Fibroblast of skin of right biceps (primary cell): Measurements from ENCODE around the gene GNAO1.

Experiments
- DNase-seq: peaks from one replicate; pipeline ENCODE4 v3.0.0-alpha.2; 2013

GNAO1 gene

DNA sequence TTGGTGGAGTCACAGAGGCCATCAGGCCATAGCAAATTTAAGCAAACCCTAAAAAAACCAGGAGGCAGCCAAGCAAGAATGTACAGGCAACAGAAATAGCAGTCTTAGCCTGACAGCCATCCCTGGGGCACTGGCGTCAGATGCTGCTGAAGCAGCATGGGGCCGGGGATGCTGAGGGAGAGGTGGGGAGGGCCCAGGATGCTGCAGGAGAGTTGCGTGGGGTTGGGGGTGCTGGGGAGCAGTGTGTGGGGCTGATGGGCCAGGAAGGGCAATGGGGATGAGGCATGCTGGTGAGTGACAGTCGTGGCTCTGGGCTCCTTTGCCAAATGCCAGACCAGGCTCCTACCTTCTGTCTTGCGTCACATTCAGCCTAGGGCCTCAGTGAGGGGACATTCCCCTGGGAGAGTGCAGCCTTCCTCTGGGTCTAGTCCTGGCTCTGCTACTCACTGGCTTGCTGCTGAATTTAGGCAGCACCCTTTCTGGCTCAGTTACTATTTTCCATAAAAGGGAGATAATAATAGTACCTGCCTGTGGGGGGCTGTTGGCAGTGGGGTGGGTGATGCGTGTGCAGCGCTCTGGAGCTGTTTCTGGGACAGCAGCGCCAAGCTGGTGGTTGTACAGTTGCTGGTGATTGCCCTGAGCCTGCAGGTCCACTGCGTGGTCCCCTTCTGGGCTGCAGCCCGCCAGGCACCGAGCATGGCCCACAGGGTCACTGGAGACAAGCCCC, 146.0 kb downstream of the GNAO1 start:
- DNase-seq = no peak

DNA sequence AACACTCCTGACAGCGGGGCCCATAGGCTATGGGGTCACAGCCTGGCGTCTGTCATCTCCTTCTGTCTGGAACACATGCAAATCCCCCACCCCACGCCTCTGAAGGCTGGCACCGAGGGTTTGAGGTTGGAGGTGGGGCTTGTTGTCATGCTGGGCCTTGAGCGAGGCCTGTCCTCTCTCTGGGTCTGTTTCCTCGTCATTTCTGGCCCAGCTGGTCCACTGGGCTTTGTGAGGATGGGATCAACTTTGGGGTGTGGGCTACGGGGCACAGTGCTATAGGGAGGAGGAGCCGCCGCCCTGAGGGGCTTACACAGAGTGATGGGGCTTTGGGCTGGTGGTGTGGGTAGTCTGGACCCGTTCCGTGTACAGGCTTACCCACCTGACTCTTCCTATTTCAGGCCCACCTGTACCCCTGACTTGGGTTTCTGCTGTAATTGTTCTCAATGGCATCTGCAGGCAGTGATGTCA, 146.6 kb downstream of the GNAO1 start:
- DNase-seq = no peak

DNA sequence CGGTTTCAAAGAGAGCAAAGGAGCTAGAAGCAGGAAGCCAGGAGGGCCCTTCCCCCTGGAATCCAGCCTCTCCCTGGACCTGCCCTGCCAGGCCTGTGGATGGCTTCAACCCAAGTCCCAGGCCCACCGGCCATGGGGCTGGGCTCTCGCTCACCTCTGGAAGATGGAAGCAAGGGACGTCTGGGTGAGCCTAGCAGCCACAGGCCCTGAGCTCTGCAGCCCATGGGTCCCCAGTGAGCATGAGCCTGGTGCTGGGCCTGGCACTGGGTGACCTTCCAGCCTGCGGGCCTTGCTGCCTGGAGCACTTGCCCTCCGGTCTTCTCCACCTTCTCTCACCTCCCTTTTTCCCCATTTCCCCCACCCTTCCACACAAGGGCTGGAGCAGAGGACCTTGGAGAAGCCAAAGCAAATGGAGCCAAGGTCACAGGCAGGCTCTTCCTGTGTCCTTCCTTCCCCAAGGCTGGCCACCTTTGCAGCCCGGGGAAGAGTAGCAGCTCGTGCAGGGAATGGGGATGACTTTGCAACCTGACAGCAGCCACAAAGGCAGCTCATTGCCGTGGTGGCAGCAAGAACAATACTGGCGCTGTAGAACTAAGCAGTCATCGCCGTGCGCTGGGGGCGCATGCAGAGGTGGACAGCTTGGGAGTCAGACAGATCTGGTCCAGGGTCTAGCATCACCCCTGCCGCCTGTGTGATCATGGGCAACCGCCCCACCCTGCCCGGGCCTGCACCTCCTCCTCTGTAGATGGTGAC, 147.5 kb downstream of the GNAO1 start:
- no peak for DNase-seq

DNA sequence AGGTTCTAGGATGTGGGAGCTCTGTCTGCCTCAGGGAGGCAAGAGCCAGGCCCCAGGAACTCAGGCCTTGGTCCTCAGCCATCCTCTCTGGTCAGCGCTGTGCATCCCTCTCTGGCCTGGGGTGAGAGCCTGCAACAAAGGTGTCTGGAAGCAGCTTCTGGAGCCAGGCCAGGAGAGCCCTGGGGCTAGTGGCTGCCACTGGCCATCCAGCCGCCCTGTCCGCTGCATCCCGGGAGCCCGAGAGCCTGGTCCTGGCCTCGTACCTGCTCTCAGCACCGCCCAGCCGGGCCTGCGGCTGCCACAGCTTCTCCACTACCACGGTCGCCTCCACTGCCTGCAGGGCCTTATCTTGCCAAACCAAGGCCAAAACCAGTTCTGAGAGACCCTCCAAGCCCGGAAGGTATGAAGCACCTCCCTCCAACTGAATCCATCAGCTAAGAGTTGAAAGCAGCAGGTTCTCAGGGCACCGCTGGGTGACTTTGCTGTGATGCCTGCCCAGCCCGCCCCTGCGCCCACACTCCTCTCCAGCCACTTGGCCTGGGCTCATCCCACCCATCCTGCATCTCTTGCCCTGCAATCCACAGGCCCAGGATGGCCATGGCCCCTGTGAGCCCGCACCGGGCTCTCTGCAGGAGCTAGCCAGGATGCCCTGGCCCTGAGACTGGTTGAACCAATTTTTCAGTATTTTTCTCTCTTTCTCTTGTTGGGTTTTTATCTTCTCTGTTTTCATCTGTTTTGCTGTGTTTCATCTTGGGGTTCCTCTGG, 148.3 kb downstream of the GNAO1 start:
- no peak for DNase-seq

DNA sequence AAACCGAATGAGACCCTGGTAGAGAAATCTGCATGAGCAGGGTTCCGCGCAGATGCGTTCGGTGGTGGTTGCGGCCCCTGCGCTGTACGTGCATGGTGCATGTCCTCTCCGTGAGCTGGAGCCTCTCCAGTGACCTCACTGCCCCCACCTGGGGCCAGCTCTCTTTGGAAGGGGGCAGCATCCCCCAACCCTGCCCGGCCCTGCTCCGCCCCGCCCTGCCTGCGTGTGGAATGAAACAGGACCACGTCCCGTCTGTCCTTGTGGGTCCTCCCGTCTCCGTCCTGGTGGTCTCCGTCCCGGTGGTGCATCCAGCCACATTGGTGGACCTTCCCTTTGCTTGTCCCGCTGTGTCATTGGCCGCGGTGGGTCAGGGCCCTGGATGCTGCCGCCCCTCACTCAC, 149.1 kb downstream of the GNAO1 start:
- DNase-seq = no peak

DNA sequence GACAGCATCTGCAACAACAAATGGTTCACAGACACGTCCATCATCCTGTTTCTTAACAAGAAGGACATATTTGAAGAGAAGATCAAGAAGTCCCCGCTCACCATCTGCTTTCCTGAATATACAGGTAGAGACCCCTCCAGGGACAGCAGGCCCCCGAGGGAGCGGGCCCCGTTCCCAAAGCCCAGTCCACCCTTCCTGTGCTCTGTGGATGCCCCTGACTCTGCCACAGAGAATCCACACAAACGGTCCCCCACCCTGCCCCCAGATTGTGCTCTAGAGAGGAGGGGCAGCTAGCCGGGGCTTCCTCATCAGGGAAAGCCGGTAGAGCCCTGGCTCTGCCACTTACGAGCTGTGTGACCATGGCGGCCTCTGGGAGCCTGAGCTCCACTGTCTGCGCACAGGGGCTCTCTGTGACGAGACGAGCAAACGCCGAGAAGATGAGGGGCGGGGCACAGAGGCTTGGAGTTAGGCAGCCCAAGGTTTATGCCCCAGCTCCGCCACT, 149.6 kb downstream of the GNAO1 start:
- DNase-seq = no peak

DNA sequence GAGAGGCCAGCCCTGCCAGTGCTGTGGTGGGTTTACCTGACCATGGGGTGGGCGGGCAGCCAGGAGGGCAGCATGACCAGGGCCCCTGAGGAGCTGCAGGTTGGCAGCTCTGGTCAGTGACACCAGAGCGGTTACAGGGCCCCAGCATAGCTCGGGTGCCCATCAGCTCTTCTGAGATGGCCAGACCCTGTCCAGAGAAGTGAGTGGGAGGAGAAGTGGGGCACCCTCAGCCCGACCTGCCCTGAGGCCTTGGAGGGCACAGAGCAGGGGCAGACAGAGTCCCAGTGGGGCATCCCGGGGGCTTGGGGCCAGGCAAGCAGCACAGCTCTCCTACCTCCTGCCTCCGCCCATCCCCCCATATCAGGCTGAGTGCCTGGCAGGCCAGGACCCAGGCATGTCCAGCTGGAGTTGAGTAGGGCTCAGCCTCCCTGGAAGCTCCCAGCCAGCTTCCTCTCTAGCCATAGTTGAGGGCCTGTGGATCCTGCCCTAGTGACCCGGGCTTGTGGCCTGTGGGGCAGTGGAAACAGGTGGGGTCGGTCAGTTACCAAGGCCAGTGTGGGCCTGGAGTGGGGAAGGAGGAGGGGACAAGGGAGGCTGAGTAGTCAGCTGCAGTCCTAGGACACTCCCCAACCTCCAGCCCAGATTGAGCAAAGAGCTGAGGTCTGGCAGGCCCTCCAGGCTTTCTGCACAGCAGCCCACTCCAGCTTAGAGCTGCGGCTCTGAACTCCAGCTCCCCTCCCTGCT, 150.5 kb downstream of the GNAO1 start:
- DNase-seq = no peak

DNA sequence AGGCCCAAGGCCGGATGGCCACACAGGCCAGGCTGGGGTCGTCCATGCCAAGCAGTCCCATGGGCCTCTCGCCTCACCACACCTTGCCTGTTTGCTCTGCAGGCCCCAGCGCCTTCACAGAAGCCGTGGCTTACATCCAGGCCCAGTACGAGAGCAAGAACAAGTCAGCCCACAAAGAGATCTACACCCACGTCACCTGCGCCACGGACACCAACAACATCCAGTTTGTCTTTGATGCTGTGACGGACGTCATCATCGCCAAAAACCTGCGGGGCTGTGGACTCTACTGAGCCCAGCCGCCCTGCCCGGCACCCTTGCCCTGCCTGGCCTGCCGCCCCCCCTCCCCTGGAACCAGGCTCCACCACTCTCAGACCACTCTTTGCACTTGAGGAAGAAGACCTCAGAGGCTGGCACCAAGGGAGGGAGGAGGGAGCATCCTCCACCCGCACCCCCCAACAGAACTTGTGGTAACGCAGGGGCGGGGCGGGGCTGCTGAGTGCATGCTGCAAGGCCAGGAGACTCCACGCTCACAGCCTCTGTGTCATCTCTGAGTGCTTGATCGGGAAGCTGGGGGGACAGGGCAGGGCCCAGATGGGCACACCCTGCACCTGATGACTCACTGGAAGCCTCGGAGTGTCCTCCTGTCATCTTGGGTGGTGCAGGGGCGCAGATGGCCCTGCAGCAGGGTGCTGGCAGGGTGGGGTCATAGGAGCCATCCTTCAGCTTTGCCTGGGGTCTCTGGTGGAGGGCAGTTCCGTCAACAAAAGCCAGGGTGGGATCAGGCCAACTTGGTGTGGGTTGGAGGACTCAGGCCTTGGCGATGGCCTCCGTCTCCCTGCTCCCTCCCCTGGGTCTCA, 152.6 kb downstream of the GNAO1 start:
- DNase-seq = no peak

DNA sequence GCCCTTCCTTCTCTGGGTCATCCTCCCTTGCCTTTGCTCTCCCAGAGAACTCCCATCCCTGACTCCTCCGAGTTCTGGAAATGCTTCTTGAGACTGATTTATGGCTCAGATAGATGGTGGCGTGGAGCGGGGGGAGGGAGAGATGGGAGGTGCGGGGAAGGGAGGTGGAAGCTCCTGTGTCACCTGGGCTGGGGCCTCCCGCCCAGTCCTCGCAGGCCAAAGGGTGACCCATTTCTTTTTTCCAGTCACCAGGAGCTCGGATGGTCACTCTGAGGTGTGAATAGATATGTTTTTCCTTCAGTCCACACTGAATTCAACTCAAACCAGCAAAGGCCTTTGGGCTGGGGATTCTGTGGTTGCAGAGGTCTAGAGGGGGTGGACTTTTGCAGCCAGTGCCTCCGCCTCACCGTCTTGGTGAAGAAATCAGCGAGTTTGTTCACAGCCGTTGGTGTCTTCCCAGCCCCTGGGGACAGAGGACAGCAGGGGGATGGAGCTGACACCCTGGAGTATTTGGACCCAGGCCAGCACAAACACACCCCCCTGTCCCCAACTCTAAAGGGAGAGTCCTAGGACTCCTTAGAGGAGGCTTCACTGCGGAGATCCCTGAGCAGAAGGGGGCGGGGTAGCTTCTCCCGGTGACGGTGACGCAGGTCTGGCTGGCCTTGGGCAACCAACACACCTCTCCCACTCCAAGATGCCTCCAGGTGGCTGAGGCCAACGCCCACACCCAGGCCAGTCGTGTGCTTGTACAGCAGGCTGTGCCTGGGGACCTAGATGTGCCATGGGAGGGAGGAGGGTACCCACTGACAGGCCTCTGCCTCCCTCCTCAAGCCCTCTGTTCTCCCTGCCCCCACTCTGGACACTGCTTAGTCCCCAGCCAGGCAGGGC, 153.5 kb downstream of the GNAO1 start:
- no peak for DNase-seq

DNA sequence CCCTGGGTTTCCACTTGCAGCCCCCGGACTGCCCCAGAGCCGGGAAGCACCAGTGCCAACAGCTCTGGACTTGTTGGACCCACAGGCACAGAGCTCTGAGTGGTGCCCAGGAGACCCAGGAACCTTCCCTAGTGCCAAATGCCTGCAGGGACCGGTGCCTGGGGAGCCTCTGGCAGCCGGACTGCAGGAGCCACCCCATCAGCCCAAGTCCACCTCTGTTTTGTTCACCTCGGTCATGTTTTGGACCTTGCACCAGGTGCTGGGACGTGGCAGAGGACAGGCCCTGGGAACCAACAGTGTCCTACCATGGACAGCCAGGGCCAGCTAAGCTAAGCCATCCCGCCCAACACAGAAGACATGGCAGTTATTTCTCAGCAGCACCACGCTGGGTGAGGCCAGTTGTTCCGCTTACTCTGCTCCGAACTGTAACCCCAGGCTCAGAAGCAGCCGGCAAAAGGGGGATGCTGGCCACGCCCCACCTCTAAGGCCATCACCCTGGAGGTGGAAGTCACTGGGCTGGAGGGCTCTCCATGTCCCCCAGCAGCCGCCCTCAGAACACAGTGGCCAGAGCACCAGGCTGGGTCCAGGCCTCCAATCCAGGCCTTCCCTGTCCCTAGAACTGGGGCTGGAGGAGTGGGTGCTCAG, 154.2 kb downstream of the GNAO1 start:
- no peak for DNase-seq

DNA sequence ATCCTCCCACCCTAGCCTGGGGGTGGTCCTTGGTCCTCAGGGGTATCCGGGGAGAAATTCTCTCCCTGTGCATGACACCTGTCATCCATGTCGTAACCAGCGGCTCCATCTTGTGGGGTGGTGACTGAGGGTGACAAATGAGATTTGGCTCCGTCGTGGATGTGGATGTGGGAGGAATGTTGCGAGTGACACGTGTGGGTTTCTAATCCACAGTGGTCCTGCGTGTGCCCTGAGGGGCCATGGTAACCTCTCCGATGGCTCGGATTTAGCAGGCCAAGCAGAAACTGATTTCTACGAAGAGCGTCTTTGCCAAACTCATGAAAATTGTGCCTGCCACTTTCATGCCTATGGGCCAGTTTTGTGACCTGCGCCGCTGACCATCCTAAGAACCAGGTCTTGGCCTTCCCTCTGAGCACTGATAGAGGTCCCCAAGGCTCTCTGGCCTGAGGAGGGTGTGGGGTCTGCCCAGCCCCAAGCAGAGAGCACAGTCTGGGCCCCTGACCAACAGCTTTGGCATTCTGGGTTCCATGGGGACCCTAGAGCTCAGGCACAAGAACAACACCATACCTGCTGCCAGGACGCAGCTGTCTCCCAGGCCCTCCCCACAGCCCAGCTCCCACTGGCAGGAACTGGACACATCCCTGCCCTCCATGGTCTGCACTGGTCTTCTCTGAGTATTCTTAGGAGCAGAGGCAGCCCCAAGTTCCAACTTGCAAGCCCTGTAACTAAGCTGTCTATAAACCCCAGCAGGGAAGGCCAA, 155.0 kb downstream of the GNAO1 start:
- DNase-seq = no peak

DNA sequence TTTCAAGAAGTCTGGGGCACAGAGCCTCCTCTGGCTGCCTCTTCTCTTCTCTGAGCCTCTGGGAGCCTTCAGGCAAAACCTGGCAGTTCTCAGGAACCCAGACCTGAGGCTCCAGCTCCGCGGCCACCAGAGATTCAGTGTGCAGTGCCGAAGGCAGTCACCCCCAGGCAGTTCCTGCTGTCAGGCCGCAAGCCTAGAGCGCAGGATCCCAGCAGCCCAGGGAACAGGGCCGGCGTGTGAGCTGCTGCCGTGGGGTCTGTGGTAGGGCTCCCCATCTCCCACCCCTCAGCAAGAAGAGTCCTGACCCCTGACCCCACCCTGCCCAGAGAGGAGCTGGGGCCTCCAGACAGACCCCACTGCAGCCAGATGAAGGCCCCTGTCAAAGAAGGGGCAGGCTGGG, 155.9 kb downstream of the GNAO1 start:
- DNase-seq = no peak

DNA sequence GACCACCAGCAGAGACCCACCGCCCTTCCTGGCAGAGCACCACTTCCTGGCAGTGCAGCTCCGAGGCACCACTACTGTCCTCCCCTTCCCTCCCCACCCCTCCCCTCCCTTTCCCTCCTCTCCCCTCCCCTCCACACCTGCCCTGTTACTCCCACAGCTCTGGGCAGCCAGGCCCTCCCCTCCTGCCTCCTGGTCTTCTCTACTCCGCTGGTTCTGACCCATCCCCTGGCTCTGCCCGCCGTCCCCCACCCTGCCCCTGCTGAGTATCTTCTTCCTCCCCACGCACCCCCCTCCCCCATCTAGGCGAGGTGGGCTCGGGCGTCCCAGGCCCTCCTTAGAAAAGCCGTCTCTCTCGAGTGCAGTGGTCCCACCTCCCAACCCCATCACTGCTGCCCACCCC, 156.4 kb downstream of the GNAO1 start:
- DNase-seq = no peak

DNA sequence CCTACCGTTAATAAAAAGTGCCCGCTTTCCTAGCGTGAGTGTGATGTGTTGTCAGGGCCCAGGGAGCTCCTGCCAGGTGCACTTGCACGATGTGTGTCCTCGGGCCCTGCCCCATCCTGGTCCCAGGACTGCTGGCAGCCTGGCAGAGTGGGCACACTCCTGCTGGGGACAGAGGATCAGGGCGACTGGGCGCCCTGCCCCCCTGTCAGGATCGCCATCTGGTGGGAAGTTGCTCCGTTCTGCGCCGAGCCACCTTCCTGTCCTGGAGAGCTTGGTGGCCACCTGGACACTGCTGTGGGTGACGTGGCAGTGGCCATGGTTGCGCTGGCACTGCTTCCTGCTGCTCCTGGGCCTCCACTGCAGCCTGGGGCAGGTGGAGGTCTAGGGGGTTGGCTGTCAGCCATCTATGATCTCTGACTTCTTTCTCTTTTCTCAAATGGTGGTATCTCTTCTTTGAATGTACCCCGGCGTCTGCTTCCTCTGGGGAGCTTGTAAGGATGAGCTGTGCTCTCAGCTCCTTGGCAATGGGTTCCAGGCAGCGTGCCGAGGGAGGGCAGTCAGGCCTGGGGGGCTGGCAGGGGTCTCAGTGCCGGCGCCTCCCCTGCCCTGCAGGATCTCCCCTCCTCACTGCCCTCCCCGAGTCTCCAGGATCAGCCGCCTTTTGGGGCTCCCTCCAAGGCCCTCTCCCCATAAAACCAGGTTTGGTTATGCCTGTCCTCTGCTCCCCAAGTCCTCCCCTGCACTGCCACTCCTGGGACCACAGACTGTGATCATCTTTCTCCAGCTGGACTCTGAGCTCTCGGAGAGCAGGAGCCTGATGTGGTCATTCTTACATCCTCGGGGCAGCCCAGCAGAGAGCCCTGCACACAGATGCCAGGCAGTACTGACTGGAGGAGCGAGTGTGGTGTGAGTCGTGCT, 157.1 kb downstream of the GNAO1 start:
- DNase-seq = no peak

DNA sequence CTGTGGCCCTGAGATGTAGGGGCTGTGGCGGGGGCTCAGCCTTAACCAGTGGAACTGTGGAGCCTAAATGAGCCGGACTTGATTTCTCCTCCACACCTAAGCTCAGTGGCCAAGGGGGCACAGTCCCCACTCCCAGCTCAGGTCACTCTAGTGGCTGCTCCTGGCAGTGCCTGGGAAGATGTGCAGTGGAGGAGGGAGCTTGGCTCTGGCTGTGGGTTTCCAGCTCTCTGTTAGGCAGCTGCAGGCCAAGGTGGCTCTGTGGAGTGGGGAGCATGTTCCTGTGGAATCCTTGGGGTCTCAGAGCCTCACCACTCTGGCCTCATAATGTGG, 157.8 kb downstream of the GNAO1 start:
- no peak for DNase-seq

DNA sequence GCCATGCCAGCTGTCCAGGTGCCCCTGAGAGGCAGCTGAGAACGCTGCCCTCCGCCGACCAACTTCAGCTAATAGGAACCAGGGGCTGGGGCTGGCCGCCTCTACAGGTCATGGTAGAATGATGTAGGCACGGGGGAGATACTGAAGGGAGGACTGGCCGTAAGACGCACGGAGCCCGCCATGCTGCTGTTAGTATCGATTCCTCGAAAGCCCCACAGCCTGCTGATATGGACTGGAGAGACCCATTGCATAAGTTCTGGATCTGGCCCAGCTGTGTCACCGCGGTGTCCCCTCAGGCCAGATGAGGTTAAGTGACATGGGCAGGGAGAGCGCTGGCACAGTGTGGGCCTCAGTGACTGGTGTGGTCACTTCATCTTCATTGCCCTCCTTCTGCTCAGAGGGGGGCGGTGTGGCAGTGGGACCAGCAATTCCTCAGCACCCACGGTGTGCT, 158.4 kb downstream of the GNAO1 start:
- no peak for DNase-seq

DNA sequence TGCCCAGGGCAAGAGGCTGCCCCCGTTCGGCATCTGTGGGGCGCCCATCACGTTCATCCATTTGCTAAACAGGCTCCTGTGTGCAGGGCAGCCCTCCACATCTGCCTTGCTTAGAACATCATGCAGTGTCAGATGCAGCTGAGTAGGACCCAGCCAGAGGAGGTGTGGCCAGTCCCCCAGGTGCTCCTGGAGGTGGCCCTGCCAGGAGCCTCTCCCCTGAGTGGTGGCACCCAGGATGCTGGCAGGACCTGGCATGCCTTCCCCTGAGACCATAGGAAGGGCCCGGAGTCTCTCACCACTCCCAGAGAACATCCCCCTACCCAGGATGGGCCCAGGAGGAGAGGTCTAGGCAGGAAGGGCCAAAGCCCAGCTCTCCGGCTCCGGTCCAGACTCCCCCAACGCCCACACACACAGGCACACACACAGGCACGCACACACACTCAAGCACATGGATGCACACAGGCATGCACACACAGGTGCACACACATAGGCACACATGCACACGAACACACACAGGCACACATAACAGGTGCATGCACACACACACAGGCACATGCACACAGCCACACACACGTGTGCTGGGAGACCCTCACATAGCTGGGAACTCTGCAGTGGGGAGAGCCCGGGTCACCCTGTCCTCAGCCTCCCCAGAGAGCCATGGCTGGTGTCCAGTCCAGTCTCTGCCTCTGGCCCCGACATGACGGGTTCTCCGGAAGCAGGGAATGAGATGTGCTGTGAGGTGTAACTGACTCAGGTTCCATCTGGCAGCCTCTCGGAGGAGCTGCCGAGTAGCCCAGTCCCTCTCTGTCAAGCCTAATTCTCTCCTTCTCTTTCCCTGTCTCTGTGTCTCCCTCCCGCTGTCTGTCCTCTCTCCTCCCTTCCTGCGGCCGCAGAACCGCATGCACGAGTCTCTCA, 159.5 kb downstream of the GNAO1 start:
- no peak for DNase-seq
